NT2/D1 (cell line): Measurements from ENCODE around the gene TPK1.

ENCODE experiments used
- DNase-seq: peaks from one replicate; pipeline ENCODE4 v3.0.0-alpha.2; 2011; ENCODE audit warnings: low read depth, low spot score
- H3K27me3 ChIP-seq: 2 replicates; pipeline ENCODE4 v1.6.0; 2011; ENCODE audit warnings: mild to moderate bottlenecking; ENCODE audit not compliant: insufficient read length, insufficient read depth
- H3K36me3 ChIP-seq: 2 replicates; pipeline ENCODE4 v1.6.1; 2011; ENCODE audit warnings: mild to moderate bottlenecking, low read length, mixed read lengths; ENCODE audit not compliant: insufficient read depth, insufficient read length
- H3K4me1 ChIP-seq: 2 replicates; pipeline ENCODE4 v1.5.1; 2011; ENCODE audit not compliant: insufficient read depth, insufficient read length
- H3K4me3 ChIP-seq: 2 replicates; pipeline ENCODE4 v1.5.1; 2011; ENCODE audit warnings: low read depth; ENCODE audit not compliant: insufficient read length
- H3K9ac ChIP-seq: 2 replicates; pipeline ENCODE4 v1.6.0; 2011; ENCODE audit warnings: low read depth; ENCODE audit not compliant: insufficient read length
- H3K9me3 ChIP-seq: 2 replicates; pipeline ENCODE4 v1.5.1; 2011; ENCODE audit warnings: mild to moderate bottlenecking, low read length; ENCODE audit not compliant: insufficient read depth
- SUZ12 ChIP-seq: IDR thresholded peaks from 2 replicates; pipeline ENCODE4 v1.6.1; 2011; ENCODE audit not compliant: insufficient read length, insufficient read depth; ENCODE audit errors: extremely low read depth
- YY1 ChIP-seq: IDR thresholded peaks from 2 replicates; pipeline ENCODE4 v1.6.1; 2011; ENCODE audit not compliant: insufficient read length, insufficient read depth
- ZNF274 ChIP-seq: IDR thresholded peaks from 2 replicates; pipeline ENCODE4 v1.6.1; 2011; ENCODE audit warnings: mild to moderate bottlenecking, low read depth, low read length

Gene TPK1

DNA sequence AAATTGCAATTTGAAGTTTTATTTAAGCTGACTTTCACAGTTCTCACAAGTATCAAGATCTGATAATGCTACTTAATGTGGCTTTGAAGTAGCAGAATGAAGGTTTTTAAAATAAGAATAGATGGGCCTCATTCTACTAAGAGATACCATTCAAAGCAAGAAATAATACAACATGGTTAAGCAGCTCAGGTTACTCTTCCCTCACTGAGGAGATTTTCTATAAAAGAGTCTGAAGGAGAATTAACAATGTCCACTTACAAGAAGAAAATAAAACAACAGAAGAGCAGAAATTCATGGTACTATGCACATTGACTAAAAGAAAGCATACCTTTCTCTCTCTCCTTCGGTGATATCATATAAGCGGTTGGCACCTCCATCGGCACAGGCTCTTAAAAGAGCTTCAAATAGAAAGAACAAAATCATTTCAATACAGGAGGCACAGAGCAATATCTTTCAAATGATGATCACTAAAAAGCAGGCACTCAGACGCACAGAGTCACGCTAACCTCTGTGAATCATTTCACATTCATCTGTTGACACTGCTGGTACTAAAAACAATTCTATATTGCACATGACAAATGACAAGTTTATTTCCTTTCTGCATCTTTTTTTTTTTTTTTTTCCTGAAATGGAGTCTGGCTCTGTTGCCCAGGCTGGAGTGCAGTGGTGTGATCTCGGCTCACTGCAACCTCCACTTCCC is 153.1 kb downstream of the TPK1 start:
- Histone ChIP-seq H3K9me3 (no peaks in the 10 kb centered on the region), H3K9ac (no peak overlapping the region), H3K36me3 (no peaks in the 10 kb centered on the region), H3K4me3 (no peak overlapping the region), H3K4me1 (no peaks in the 10 kb centered on the region), H3K27me3 (no peaks in the 10 kb centered on the region)
- no peak for TF ChIP-seq YY1
- TF ChIP-seq ZNF274 = no peak
- TF ChIP-seq SUZ12 = no peak
- no peak for DNase-seq

DNA sequence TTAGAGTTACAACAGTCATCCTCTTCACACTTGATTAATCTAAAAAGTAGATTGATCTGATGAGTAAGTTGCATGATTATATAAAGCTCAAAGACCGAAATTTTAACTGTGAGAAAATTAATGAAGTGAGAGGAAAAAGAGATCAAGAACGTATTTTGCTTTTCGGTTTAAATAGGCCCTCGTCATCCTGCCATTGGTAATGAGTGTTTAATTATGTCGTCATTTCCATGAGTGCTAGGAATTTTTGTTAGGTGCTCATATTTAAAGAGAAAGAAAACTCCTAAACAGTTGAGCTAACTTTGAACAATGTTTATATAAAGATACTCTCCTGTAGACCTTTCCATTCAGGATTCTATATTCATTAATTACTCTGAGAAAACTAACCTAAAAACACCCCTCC is 159.4 kb downstream of the TPK1 start:
- DNase-seq = no peak
- Histone ChIP-seq H3K4me3 (no peak overlapping the region), H3K36me3 (no peaks in the 10 kb centered on the region), H3K9me3 (no peaks in the 10 kb centered on the region), H3K9ac (no peak overlapping the region), H3K27me3 (no peaks in the 10 kb centered on the region), H3K4me1 (no peaks in the 10 kb centered on the region)
- TF ChIP-seq YY1 = no peak
- no peak for TF ChIP-seq SUZ12
- TF ChIP-seq ZNF274 = no peak

DNA sequence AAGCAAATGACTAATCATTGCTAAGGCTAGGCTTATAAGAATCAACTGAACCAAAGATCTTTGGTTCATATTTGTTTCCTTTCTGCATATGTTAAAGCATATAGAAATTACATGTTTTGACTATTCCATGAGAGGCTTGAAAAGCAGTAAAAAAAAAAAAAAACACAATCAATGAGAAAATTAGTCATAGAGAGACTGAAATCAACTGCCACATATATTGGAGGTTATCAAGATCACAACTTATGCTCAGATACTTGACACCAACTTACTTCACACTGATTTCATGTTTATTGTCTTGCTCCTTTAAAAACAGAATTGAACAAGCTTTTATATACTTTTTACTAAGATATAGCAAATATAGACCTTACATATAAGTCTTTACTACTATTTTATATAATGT is 161.3 kb downstream of the TPK1 start:
- Histone ChIP-seq H3K4me3 (no peak overlapping the region), H3K9ac (no peak overlapping the region), H3K36me3 (no peaks in the 10 kb centered on the region), H3K27me3 (no peaks in the 10 kb centered on the region), H3K4me1 (no peaks in the 10 kb centered on the region), H3K9me3 (no peaks in the 10 kb centered on the region)
- TF ChIP-seq YY1 (no peak), ZNF274 (no peak), SUZ12 (no peak)
- DNase-seq = no peak

DNA sequence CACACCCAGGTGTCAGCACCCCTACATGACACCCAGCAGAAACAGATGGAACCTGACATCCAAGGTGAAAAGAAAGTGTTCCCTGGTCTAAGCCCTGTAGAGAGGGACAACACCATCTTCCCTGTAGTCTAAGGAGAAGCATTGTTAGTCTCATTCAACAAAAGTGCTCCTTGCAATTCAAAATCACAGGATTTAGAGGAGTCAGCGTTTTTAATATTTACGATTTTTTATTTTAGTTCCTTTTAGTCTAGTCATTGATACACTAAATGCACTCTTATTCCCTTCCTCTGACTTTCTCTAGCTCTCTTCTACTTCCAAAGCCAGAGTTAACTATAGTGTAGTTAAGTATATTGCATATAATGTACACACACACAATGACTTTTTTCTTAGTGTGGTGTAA is 163.0 kb downstream of the TPK1 start:
- H3K36me3 ChIP-seq = no peaks in the 10 kb centered on the region
- H3K4me3 ChIP-seq = no peak overlapping the region
- H3K9ac ChIP-seq = no peak overlapping the region
- H3K9me3 ChIP-seq = no peaks in the 10 kb centered on the region
- H3K4me1 ChIP-seq = no peaks in the 10 kb centered on the region
- no peaks in the 10 kb centered on the region for H3K27me3 ChIP-seq
- DNase-seq = no peak
- TF ChIP-seq ZNF274 = no peak
- TF ChIP-seq SUZ12 = no peak
- no peak for TF ChIP-seq YY1

DNA sequence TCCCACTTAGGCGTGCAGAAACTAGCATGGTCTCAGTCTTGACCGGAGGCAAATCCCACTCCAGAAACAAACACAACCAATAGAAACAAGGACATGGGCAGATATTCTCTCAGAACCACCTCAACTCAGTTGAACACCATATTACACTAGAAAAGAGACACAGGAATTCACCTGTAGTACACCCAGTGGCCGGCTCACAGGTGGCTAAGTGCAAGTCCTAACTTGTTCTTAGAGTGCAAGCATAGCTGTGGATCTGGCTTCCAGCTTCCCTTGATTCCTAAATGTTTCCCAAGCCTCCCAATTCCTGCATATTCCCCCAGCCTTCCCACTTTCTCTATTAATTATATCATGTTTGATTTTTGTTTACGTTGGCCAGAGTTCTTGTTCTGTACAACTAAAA is 164.4 kb downstream of the TPK1 start:
- TF ChIP-seq SUZ12 = no peak
- TF ChIP-seq YY1 = no peak
- no peak for TF ChIP-seq ZNF274
- Histone ChIP-seq H3K9ac (no peak overlapping the region), H3K9me3 (no peaks in the 10 kb centered on the region), H3K4me3 (no peak overlapping the region), H3K4me1 (no peaks in the 10 kb centered on the region), H3K36me3 (no peaks in the 10 kb centered on the region), H3K27me3 (no peaks in the 10 kb centered on the region)
- DNase-seq = no peak

DNA sequence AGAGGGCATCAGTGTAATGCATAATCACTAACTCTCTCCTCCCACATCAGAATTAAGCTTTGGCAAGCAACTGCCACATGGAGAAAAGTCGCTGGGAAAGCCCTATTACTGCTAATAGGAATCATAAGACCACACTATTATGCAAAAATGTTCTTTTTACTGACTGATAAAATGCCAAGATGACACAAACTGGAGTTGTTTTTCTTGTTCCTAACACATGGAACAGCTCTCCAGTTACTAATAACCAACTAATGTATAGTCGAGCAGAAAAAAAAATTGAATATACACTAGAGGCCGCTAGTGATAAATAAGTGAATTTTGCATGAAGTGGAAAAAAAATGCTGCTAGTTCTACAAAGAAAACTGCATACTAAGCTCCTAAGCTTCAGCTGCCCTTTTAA is 165.6 kb downstream of the TPK1 start:
- H3K4me1 ChIP-seq = no peaks in the 10 kb centered on the region
- H3K27me3 ChIP-seq = no peaks in the 10 kb centered on the region
- DNase-seq = no peak
- no peak for TF ChIP-seq ZNF274
- no peak for TF ChIP-seq SUZ12
- no peak for TF ChIP-seq YY1
- H3K36me3 ChIP-seq = no peaks in the 10 kb centered on the region
- no peaks in the 10 kb centered on the region for H3K9me3 ChIP-seq
- no peak overlapping the region for H3K9ac ChIP-seq
- no peak overlapping the region for H3K4me3 ChIP-seq

DNA sequence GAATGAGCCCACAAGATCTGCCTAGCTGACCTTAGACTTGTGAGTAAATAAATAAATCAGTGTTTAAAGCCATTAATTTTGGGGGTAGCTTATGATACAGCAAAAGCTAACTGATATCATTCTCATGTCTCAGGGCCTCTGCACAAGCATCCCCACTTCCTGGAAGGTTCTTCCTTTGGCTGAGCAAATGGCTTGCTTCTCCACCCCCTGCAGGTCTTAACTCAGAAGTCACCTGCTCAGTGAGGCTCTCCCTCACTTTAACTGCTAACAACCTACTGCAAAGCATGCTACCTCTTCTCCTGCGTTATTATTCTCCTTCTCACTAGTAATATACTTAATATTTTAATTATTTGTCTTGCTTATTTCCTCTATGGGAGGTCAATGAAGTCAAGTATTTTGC is 167.3 kb downstream of the TPK1 start:
- Histone ChIP-seq H3K4me1 (no peaks in the 10 kb centered on the region), H3K4me3 (no peak overlapping the region), H3K27me3 (no peaks in the 10 kb centered on the region), H3K9ac (no peak overlapping the region), H3K36me3 (no peaks in the 10 kb centered on the region), H3K9me3 (no peaks in the 10 kb centered on the region)
- TF ChIP-seq YY1 (no peak), SUZ12 (no peak), ZNF274 (no peak)
- no peak for DNase-seq
